Activated B cell treated with CpG ODN at 0.5 μM for 24 hours (primary cell): Measurements from ENCODE around the gene CTTNBP2NL. TPM values are rescaled to one million over a fixed set of nuclear protein-coding genes. Genes with fewer than 3 reads are reported as not detected.

Experiments
- ATAC-seq: fragments of 200-7000 bp; cut with Tn5 transposase; one replicate; pipeline ENCODE4 v1.10.0; 2021; ENCODE audit warnings: low read depth, mild to moderate bottlenecking, moderate library complexity
- CTCF ChIA-PET: fragments of 350-600 bp; sonication (Branson Sonifier 250); formaldehyde crosslinking; loops from one replicate; lab custom pipeline; 2021; ENCODE audit warnings: antibody characterized with exemption; lab: Charles Lee
- POLR2A ChIA-PET: fragments of 350-600 bp; sonication (Branson Sonifier 250); formaldehyde crosslinking; loops from one replicate; lab custom pipeline; 2021; ENCODE audit warnings: antibody characterized with exemption; lab: Charles Lee
- DNase-seq: peaks from one replicate; pipeline ENCODE4 v3.0.0; 2022
- H3K27ac Mint-ChIP-seq: one replicate; pipeline ENCODE4 v1.8.0; 2020; ENCODE audit warnings: mixed read lengths
- H3K27me3 Mint-ChIP-seq: one replicate; pipeline ENCODE4 v1.8.0; 2021; ENCODE audit warnings: mixed read lengths
- H3K36me3 Mint-ChIP-seq: one replicate; pipeline ENCODE4 v1.8.0; 2021; ENCODE audit warnings: low read depth, mixed read lengths
- H3K4me1 Mint-ChIP-seq: one replicate; pipeline ENCODE4 v1.8.0; 2021; ENCODE audit warnings: mixed read lengths
- H3K4me3 Mint-ChIP-seq: one replicate; pipeline ENCODE4 v1.8.0; 2020; ENCODE audit warnings: mild to moderate bottlenecking, mixed read lengths
- H3K9me3 Mint-ChIP-seq: one replicate; pipeline ENCODE4 v1.8.0; 2020; ENCODE audit warnings: mixed read lengths
- intact Hi-C: fragments of 100-400 bp; cut with micrococcal nuclease; formaldehyde crosslinking; loops from one replicate; pipeline ENCODE4 v1.15.1; 2024
- total RNA-seq: library from RNA; stranded (reverse); gene quantifications from 2 replicates; pipeline ENCODE4 v1.2.3, GENCODE V29; 2022
- TF ChIP-seq, protein P1 (sequence below): fragments of 200-600 bp; IDR thresholded peaks from one replicate; pipeline ENCODE4 v1.8.0; 2022; ENCODE audit warnings: antibody characterized with exemption, mild to moderate bottlenecking

Gene CTTNBP2NL
- total RNA-seq, 1 donor from 2014 or later, result 14.1 TPM

- H3K27me3 Mint-ChIP-seq, result peaks cover 3% of the 10 kb centered on the region
- peaks cover 3% of the 10 kb centered on the region for H3K36me3 Mint-ChIP-seq
- H3K4me3 Mint-ChIP-seq, result no peak overlapping the region
- POLR2A ChIA-PET, result no interaction called here
- intact Hi-C loops, result no loop called here
- CTCF ChIA-PET, result no interaction called here
- H3K9me3 Mint-ChIP-seq, result no peaks in the 10 kb centered on the region
- no peaks in the 10 kb centered on the region for H3K4me1 Mint-ChIP-seq
- DNase-seq (no peak), ATAC-seq (no peak)
- TF ChIP-seq, protein P1, sequence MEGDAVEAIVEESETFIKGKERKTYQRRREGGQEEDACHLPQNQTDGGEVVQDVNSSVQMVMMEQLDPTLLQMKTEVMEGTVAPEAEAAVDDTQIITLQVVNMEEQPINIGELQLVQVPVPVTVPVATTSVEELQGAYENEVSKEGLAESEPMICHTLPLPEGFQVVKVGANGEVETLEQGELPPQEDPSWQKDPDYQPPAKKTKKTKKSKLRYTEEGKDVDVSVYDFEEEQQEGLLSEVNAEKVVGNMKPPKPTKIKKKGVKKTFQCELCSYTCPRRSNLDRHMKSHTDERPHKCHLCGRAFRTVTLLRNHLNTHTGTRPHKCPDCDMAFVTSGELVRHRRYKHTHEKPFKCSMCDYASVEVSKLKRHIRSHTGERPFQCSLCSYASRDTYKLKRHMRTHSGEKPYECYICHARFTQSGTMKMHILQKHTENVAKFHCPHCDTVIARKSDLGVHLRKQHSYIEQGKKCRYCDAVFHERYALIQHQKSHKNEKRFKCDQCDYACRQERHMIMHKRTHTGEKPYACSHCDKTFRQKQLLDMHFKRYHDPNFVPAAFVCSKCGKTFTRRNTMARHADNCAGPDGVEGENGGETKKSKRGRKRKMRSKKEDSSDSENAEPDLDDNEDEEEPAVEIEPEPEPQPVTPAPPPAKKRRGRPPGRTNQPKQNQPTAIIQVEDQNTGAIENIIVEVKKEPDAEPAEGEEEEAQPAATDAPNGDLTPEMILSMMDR, result no peak
- H3K27ac Mint-ChIP-seq, result no peak overlapping the region
Measured at GRCh38 chr1:112444269-112444668, 48.3 kb downstream of the CTTNBP2NL start.

- Mint-ChIP-seq H3K36me3 (peaks cover 3% of the 10 kb centered on the region), H3K9me3 (no peaks in the 10 kb centered on the region), H3K4me3 (no peak overlapping the region), H3K27ac (no peak overlapping the region), H3K27me3 (peaks cover 3% of the 10 kb centered on the region), H3K4me1 (no peaks in the 10 kb centered on the region)
- TF ChIP-seq, protein P1, result no peak
- ATAC-seq (no peak), DNase-seq (no peak)
- intact Hi-C loops, result no loop called here
- CTCF ChIA-PET, result no interaction called here
- POLR2A ChIA-PET, result interaction anchor here (0.9 kb wide), 1 partner anchor 17 kb away, joined by 3 read pairs; no protein-coding TSS in a partner anchor
Measured at GRCh38 chr1:112445596-112445995, 49.6 kb downstream of the CTTNBP2NL start.

DNA sequence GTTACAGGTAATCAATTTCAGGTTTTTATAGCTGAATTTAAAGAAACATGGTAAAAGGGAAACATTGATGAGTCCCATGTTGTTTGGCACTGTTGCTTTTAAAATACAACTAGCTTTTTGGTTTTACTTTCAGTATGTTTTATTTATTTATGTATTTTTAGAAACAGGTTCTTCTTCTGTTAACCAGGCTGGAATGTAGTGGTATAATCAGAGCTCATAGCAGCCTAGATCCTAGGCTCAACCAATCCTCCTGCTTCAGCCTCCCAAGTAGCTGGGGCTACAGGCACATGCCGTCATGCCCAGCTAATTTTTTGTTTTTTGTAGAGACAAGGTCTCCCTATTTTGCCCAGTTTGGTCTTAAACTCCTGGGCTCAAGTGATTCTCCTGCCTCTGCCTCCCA is 50.4 kb downstream of the CTTNBP2NL start:
- TF ChIP-seq, protein P1, result no peak
- Mint-ChIP-seq H3K27ac (no peak overlapping the region), H3K27me3 (peaks cover 3% of the 10 kb centered on the region), H3K9me3 (no peaks in the 10 kb centered on the region), H3K4me1 (no peaks in the 10 kb centered on the region), H3K4me3 (no peak overlapping the region), H3K36me3 (peaks cover 3% of the 10 kb centered on the region)
- DNase-seq (no peak), ATAC-seq (no peak)
- CTCF ChIA-PET, result no interaction called here
- intact Hi-C loops, result no loop called here
- POLR2A ChIA-PET, result interaction anchor here (0.9 kb wide), 1 partner anchor 16 kb away, joined by 3 read pairs; no protein-coding TSS in a partner anchor

- intact Hi-C loops, result no loop called here
- no peak overlapping the region for H3K27ac Mint-ChIP-seq
- H3K4me3 Mint-ChIP-seq, result no peak overlapping the region
- peaks cover 3% of the 10 kb centered on the region for H3K36me3 Mint-ChIP-seq
- TF ChIP-seq, protein P1, result no peak
- H3K27me3 Mint-ChIP-seq, result peaks cover 1% of the 10 kb centered on the region
- ChIA-PET POLR2A (interaction anchor here (0.5 kb wide), 1 partner anchor 156 kb away, joined by 8 read pairs; no protein-coding TSS in a partner anchor), CTCF (no interaction called here)
- DNase-seq (no peak), ATAC-seq (no peak)
- H3K4me1 Mint-ChIP-seq, result no peaks in the 10 kb centered on the region
- no peaks in the 10 kb centered on the region for H3K9me3 Mint-ChIP-seq
Measured at GRCh38 chr1:112448904-112449629, 53.1 kb downstream of the CTTNBP2NL start.

DNA sequence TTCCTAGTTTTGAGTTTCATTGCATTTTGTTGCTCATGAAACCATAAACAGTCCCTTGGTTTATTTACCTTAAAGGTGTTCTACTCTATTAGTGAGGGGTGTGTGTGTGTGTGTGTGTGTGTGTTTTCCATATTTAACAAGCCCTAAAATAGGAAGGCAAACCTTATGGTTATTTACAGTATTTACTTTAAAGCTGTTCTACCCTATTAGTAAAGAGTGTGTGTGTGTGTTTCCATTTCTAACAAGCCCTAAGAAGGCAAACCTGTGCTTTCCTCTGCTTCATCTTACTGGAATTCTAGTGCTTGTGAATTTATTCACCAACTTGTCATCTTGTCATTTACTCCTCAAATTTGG is 53.6 kb downstream of the CTTNBP2NL start:
- no peaks in the 10 kb centered on the region for H3K9me3 Mint-ChIP-seq
- ChIA-PET CTCF (no interaction called here), POLR2A (interaction anchor here (0.5 kb wide), 1 partner anchor 155 kb away, joined by 8 read pairs; no protein-coding TSS in a partner anchor)
- H3K27ac Mint-ChIP-seq, result no peak overlapping the region
- ATAC-seq, result no peak
- peaks cover 3% of the 10 kb centered on the region for H3K36me3 Mint-ChIP-seq
- H3K27me3 Mint-ChIP-seq, result peaks cover 1% of the 10 kb centered on the region
- DNase-seq, result no peak
- intact Hi-C loops, result no loop called here
- TF ChIP-seq, protein P1, result no peak
- H3K4me3 Mint-ChIP-seq, result no peak overlapping the region
- H3K4me1 Mint-ChIP-seq, result no peaks in the 10 kb centered on the region
